GM19372 (cell line): ENCODE results near the gene NIPAL3.
"Not testable (repeated sequence)": the region's sequence is repeated elsewhere in the genome, so short reads cannot be mapped to it uniquely, and the experiment has no call there.

ENCODE experiments used
- ATAC-seq: cut with Tn5 transposase; IDR thresholded peaks from one replicate; pipeline ENCODE4 v1.9.1; 2021; ENCODE audit warnings: mild to moderate bottlenecking, low read depth, moderate library complexity; ENCODE audit not compliant: unreplicated experiment

The NIPAL3 gene

DNA sequence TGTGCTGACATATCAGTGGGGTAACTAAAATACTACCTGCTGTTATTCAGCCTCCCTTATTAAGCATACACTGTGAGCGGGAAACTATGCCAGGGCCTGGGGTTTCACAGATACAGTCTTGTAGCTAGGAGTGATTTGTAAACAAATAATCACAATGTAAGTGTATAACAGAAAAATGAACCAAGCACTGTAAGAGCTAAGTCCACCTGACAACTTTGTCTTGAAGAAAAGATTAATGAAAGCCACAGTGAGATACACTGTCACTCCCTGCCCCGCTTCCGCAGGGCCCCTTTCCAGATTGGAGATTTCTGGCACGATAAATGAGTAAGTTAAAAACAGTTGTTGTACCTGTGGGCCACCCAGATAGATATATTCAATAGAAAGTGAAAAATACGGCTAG lies 91.8 kb downstream of the NIPAL3 start:
- no peak for ATAC-seq

DNA sequence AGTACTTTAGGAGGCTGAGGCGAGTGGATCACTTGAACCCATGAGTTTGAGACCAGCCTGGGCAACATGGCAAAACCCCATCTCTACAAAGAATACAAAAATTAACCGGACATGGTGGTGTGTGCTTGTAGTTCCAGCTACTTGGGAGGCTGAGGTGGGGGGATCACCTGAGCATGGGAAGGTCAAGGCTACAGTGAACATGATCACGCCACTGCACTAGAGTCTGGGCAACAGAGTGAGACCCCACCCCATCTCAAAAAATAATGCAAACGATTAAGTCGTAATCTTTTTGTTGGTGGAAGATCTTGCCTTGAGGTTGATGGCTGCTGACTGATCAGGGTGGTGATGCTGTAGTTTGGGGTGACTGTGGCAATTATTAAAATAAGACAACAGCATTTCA lies 93.3 kb downstream of the NIPAL3 start:
- no peak for ATAC-seq

DNA sequence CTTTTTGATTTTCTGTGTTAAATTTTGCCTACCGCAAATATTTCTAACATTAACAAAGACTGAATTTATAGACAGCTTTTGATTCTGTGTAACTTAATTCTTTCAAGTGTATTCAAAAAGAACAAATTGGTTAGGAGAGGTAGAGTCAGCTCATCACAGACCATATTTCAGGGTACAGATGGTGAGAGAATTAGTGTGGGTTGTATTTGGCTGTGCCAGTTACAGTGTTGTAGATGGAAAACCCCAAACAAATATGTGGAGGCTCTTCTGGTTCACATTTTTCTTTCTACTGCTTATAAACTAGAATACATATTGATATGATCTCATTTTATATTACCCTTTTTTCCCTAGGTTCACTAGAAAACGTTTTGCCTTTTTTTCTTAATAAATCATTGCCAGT lies 98.1 kb downstream of the NIPAL3 start:
- no peak for ATAC-seq

DNA sequence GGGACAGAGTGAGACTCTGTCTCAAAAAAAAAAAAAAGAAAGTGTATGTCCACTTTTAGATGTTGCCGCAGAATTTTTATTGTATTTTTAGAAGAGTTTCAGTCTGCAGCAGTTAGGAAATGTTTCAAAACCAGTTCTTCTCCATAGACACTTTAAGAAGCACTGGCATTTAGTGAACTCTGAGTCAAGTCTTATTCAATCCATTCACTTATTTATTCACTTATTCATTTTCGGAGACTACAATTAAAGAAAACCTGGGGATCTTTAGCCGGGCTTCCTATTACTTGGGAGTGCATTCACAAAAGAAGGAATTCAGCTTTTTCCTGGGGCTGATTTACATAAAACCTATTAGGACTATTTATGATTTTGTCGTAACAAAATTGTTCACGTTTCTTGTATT lies 99.3 kb downstream of the NIPAL3 start:
- ATAC-seq: no peak

DNA sequence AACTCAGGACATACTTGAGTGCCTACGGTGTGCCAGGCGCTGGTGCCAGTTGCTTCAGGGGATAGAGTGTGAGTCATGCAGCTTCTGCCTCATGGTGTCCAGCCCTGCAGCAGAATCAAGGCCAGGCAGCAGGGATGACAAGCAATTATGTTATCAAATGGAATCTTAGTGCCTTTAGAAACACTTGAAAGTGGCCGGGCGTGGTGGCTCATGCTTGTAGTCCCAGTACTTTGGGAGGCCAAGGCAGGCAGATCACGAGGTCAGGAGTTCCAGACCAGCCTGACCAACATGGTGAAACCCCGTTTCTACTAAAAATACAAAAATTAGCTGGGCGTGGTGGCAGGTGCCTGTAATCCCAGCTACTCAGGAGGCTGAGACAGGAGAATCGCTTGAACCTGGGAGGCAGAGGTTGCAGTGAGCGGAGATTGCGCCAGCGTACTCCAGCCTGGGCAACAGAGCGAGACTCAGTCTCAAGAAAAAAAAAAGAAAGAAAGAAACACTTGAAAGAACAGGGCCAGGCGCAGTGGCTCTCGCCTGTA lies 100.1 kb downstream of the NIPAL3 start:
- not testable (repeated sequence) for ATAC-seq

DNA sequence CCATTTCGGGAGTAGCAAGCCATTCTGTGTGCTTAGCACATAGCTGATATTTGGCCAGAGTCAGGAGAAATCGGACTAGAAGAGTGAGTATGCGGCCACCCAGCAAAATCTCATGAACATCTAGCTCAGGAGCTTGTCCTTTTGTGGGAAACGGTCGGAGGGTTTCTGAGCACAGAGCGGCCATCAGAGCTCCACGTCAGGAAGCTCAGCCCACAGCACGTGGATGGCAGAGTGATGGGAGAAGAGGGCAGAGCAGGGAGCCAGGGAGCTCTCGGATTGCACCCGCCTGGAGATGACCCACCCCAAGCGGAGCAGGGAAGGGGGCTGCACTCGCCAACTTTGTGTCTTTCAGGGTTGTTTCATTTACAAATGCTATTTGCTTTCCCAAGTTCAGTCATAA lies 100.9 kb downstream of the NIPAL3 start:
- ATAC-seq: no peak

DNA sequence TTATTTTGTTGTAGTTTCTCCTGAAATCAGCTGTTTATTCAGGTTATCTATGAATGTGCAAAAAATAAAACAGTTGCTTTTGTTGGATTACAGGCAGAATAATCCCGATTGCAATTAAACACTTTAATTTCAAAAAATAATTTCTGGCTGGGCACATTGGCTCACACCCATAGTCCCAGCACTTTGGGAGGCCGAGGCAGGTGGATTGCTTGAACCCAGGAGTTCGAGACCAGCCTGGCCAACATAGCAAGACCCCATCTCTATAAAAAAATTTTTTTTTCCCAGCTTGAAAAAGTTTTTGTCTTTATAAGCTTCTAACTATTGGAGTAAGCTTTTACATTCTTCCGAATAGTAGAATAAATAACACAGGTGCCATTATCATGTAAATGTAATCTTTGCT lies 102.3 kb downstream of the NIPAL3 start:
- no peak for ATAC-seq

DNA sequence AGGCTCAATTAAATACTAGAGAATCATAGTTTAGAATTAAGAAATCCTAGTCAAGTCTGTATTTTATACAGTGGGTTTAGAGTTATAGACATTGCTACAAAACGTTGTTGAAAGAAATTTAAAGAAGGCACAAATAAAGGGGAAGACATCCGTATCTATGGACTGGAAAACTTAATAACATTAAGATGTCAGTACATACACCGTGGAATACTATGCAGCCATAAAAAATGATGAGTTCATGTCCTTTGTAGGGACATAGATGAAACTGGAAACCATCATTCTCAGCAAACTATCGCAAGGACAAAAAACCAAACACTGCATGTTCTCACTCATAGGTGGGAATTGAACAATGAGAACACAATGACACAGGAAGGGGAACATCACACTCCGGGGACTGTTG lies 104.7 kb downstream of the NIPAL3 start:
- ATAC-seq: not testable (repeated sequence)
